ENCODE measurements around the gene TBC1D22A. TPM values are rescaled to one million over a fixed set of nuclear protein-coding genes. Genes with fewer than 3 reads are reported as not detected.

Gene TBC1D22A
- total and polyA plus RNA-seq, 2 donors (not counting 3 experiments of a cell fraction or from before 2014, with no cell fraction given): 26.1 to 32.4 TPM

- TF ChIP-seq FOS (IDR thresholded peaks at IDR 0.05; ENCODE audit: borderline replicate concordance, insufficient read depth, low read length): no peak
- DNase-seq (ENCODE audit: low read depth, low spot score) (no peak), FAIRE-seq (no peak)
- ChIA-PET CTCF (no interaction called here), POLR2A (no interaction called here)
- H3K4me2 ChIP-seq (ENCODE audit: insufficient read depth, low read length): no peak overlapping the region
- intact Hi-C loops (cut with micrococcal nuclease): no loop called here
- H3K4me3 ChIP-seq (replicated peaks in 1 of 3; ENCODE audit: insufficient read depth in 1 of 3, low read depth in 1 of 3, low read length in 3 of 3): no peak overlapping the region
- H3K9me3 ChIP-seq (replicated peaks; ENCODE audit: control insufficient read depth, insufficient read depth, low read length): no peaks in the 10 kb centered on the region
- peaks cover 8% of the 10 kb centered on the region for H3K4me1 ChIP-seq (ENCODE audit: control insufficient read depth, extremely low read depth, insufficient read depth, low read length)
- no peak overlapping the region for H3K9ac ChIP-seq (replicated peaks; ENCODE audit: extremely low read depth, insufficient read depth, low read length)
- no TSS peak for BruUV-seq (replicated peaks)
- no peak overlapping the region for H2AFZ ChIP-seq (ENCODE audit: low read depth, low read length)
- no peaks in the 10 kb centered on the region for H4K20me1 ChIP-seq (replicated peaks; ENCODE audit: control insufficient read depth, extremely low read depth, insufficient read depth, low read length)
- H3K27me3 ChIP-seq (ENCODE audit: control insufficient read depth in 2 of 2, insufficient read depth in 2 of 2, low read length in 2 of 2): no peaks in the 10 kb centered on the region
- no peaks in the 10 kb centered on the region for H3K79me2 ChIP-seq (ENCODE audit: control insufficient read depth, insufficient read depth, low read length)
- H3K36me3 ChIP-seq (ENCODE audit: control insufficient read depth in 2 of 2, extremely low read depth in 1 of 2, insufficient read depth in 2 of 2, low read length in 2 of 2): no peaks in the 10 kb centered on the region
- dilution Hi-C loops (cut with MboI; ENCODE audit: extremely low pct_ligation_motif_present, low sequenced_read_pairs): no loop called here
- no peak overlapping the region for H3K27ac ChIP-seq (ENCODE audit: insufficient read depth, low read depth, low read length)
- H3K9me1 ChIP-seq (replicated peaks; ENCODE audit: control insufficient read depth, extremely low read depth, insufficient read depth, low read length): no peaks in the 10 kb centered on the region
Observed at GRCh38 chr22:47088480-47089158, 326.2 kb downstream of the TBC1D22A start.

GRCh38 chr22:47089374-47089773 is 326.9 kb downstream of the TBC1D22A start:
- no peak overlapping the region for H2AFZ ChIP-seq (ENCODE audit: low read depth, low read length)
- intact Hi-C loops (cut with micrococcal nuclease): no loop called here
- no peak overlapping the region for H3K27ac ChIP-seq (ENCODE audit: insufficient read depth, low read depth, low read length)
- TF ChIP-seq EZH2 (IDR thresholded peaks at IDR 0.05; ENCODE audit: borderline replicate concordance, low read depth, low read length, severe bottlenecking): no peak
- TF ChIP-seq CTCF (IDR thresholded peaks at IDR 0.05; ENCODE audit: extremely low read depth in 1 of 2, insufficient read depth in 1 of 2, low read depth in 1 of 2, low read length in 2 of 2): no peak
- TF ChIP-seq MYC (IDR thresholded peaks at IDR 0.05; ENCODE audit: low read depth, low read length): no peak
- TF ChIP-seq JUN (IDR thresholded peaks at IDR 0.05; ENCODE audit: borderline replicate concordance, insufficient read depth, insufficient read length, low read depth): no peak
- TF ChIP-seq GATA2 (IDR thresholded peaks at IDR 0.05; ENCODE audit: insufficient read depth, insufficient read length, low read depth, low read length): no peak
- TF ChIP-seq POLR2A (IDR thresholded peaks at IDR 0.05; ENCODE audit: low read depth, low read length): no peak
- no peak for TF ChIP-seq FOS (IDR thresholded peaks at IDR 0.05; ENCODE audit: borderline replicate concordance, insufficient read depth, low read length)
- TF ChIP-seq MAX (IDR thresholded peaks at IDR 0.05; ENCODE audit: insufficient read depth, insufficient read length): no peak
- no peak for TF ChIP-seq POLR2AphosphoS5 (IDR thresholded peaks at IDR 0.05; ENCODE audit: insufficient read depth, low read depth, low read length)
- H3K79me2 ChIP-seq (ENCODE audit: control insufficient read depth, insufficient read depth, low read length): no peaks in the 10 kb centered on the region
- peaks cover 8% of the 10 kb centered on the region for H3K4me1 ChIP-seq (ENCODE audit: control insufficient read depth, extremely low read depth, insufficient read depth, low read length)
- no peaks in the 10 kb centered on the region for H3K36me3 ChIP-seq (ENCODE audit: control insufficient read depth in 2 of 2, extremely low read depth in 1 of 2, insufficient read depth in 2 of 2, low read length in 2 of 2)
- no peaks in the 10 kb centered on the region for H3K9me3 ChIP-seq (replicated peaks; ENCODE audit: control insufficient read depth, insufficient read depth, low read length)
- ChIA-PET POLR2A (no interaction called here), CTCF (no interaction called here)
- BruUV-seq (replicated peaks): no TSS peak
- H3K4me2 ChIP-seq (ENCODE audit: insufficient read depth, low read length): no peak overlapping the region
- H3K9me1 ChIP-seq (replicated peaks; ENCODE audit: control insufficient read depth, extremely low read depth, insufficient read depth, low read length): no peaks in the 10 kb centered on the region
- DNase-seq (ENCODE audit: low read depth, low spot score): no peak
- H3K27me3 ChIP-seq (ENCODE audit: control insufficient read depth in 2 of 2, insufficient read depth in 2 of 2, low read length in 2 of 2): no peaks in the 10 kb centered on the region
- no peak overlapping the region for H3K9ac ChIP-seq (replicated peaks; ENCODE audit: extremely low read depth, insufficient read depth, low read length)
- dilution Hi-C loops (cut with MboI; ENCODE audit: extremely low pct_ligation_motif_present, low sequenced_read_pairs): no loop called here
- no peak overlapping the region for H3K4me3 ChIP-seq (replicated peaks in 1 of 3; ENCODE audit: insufficient read depth in 1 of 3, low read depth in 1 of 3, low read length in 3 of 3)
- no peak for FAIRE-seq
- no peaks in the 10 kb centered on the region for H4K20me1 ChIP-seq (replicated peaks; ENCODE audit: control insufficient read depth, extremely low read depth, insufficient read depth, low read length)
